ENCODE data around the gene CYTH1.

The CYTH1 gene

DNA sequence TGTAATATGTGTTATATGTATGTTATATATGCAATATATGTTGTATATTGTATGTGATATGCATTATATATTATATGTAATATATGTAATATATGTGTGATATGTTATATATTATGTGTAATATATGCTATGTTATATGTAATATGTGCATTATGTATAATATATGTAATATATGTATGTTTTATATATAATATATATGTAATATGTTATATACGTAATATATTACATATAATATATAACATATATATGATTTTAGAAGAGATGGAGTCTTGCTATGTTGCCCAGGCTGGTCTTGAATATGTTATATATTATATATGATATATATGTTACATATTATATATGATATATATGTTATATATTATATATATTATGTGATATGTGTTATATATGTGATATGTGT, 139.4 kb downstream of the CYTH1 start:
- DNase-seq: no peak

DNA sequence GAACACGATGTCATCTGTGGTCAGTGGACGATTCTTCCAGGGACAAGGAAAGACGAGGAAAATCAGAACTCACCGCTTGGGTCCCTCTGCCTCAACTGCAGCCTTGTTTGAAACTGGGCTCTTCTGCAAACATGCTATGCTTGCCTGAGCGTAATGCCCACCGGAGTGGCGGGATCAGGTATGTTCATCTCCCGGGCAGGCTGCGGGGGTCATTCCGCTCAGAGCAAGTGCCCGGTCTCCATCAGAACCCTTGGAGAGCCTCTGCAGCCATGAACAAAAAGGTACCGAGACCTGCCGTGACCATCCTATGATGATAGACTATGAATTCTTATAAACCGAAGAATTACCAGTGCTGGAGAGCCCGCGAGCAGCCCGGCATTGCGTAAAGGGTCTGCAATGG, 140.4 kb downstream of the CYTH1 start:
- no peak for DNase-seq

DNA sequence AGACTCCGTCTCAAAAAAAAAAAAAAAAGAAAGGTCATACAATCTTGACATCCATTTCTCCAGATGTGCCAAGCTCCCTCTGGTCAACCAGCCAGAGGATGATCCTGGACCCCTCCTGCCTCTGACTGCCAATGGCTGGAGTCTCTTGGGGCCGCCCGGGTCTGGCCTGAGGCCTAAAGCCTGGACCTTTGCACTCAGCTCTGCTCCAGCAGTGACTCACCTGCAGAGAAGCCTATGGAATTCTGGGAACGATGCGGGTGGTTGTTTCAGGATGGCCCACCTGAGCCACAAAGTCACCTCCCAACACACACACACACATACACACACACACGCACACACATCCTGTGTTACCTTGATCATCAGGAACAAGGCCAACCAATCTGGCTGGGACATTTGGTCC, 140.8 kb downstream of the CYTH1 start:
- no peak for DNase-seq

DNA sequence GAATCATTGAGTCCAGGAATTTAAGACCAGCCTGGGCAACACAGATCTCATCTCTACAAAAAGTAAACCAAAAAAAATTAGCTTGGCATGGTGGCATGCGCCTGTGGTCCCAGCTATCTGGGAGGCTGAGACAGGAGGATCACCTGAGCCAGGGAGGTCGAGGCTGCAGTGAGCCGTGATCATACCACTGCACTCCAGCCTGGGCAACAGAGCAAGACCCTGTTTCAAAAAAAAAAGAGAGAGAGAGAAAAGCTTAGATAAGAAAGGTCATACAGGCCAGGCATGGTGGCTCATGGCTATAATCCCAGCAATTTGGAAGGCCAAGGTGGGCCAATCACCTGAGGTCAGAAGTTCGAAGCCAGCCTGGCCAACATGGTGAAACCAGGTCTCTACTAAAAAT, 141.4 kb downstream of the CYTH1 start:
- no peak for DNase-seq

DNA sequence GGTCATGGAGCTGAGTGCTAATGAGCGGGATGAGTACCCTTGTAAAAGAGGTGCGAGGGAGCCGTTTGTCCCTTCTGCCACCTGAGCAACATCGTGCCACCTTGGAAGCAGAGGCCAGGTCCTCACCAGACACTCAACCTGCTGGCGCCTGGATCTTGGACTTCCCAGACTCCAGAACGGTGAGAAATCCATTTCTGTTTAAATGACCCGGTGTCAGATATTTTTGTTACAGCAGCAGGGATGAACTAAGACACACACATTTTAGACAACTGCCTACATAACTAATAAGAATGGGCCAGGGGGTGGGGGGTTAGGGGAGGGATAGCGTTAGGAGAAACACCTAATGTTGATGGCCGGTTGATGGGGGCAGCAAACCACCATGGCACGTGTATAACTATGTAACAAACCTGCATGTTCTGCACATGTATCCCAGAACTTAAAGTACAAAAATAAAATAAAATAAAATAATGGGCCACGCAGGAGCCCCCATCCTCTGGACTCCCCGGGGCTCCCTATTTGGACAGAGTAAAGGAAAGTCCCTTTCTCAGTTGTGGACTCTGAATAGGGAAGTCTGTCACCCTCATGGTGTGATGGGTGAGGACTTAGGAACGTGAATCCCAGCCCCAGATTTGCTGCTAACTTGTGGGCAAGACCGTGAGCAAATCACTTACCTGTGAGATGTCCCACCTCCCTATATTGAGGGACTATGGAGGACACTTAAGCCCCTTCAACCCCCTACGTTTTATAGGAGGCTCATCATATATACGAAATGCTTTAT, 144.2 kb downstream of the CYTH1 start:
- DNase-seq: no peak

DNA sequence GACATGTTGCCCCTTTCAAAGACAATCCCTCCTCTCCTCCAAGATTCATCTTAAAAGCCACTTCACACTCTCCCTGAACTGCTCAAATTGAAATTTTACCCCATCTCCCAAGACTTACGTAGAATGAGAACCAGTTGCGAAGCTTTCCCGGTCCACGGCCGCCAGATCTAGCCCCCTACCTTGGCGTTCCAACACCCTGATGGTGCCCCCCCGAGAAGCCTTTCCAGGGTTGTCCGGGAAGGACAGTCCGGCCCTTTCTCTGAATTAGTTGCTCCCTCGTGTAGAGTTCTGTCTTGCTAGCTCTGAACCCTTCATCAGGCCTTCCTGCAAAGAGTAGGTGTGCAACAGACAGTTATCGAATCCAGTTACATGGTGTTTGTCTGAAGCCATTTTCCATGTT, 144.9 kb downstream of the CYTH1 start:
- DNase-seq: no peak

DNA sequence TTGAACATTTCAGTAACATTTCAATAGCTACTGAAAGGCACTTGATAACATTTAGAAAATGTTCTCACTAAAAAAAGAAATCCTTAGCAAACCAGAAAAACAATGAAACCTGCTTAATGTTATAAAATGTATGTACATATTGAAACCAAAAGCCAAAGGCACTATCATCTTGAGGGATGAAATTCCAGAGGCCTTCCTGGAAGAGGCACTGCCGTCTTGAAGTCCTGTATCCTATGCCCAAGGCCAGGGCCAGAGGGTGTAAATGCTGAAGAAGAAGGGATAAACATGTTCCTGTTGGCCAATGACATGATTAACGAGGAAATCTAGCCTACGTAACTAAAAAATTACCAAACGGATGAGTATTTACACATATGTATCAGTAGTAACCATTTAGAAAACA, 147.9 kb downstream of the CYTH1 start:
- DNase-seq: no peak

DNA sequence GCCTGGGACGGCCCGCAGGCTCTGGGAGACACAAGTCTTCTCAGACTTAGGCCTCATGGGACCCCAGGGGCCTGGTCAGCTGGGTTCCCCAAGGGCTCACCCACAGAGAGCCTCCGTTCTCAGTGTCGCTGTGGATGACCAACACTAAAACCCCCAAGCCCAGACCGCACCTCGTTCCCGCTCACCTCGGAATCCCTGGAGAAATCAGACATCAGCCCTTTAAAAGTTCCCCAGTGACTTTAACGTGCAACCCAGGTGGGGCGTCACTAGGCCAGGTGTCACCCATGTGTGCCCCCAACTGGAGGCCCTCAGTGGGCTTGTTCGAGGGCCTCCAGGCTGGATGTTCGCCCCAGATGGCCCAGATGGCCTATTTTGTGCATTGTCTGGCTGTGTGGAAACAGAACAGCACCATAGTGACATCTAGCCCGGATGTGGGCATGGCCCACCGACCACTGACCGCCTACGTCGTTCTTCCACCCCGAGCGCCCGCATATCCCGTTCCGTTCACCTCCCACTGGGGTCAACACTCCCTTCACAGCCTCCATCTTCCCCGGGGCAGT, 152.6 kb downstream of the CYTH1 start:
- no peak for DNase-seq

DNA sequence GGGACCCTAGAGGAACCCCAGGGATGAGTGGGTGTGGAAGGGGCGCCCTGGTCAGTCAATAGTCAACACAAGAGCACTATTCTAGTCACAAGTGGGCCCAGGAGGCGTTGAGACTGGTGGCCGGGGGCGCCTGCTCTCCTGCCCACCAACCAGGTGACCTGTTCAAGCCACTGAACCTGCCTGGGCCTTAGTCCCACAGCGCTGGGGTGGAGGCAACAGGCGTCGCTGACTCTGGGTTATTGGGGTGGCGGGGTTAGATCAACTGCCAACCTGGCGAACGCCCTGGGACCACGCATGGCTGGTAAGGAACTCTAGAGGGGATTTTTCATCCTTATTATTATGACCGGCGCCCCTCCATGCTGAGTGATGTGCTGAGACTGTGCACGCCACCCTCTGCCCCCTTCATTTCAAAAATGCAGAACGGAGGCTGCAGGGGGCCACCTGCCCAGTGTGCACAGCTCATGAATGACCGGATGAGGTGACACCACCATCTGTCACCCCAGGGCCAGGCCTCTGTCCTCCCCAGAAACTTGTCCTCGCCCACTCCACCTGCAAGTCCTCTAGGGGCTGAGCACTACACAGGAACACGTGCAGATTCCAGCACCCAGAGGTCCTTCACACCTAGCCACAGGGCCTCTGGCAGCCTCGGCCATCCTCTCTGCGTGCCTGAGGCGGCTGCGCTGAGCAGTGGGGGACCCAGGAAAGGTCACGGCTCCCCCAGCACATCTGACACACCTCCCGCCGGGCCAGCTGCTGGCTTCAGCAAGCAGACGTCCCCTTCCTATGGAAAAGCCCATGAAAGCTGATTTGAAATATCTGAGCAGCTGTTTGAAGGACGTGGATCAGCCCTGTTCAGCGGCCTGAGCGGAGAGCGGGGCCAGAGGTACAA, 153.3 kb downstream of the CYTH1 start:
- no peak for DNase-seq

DNA sequence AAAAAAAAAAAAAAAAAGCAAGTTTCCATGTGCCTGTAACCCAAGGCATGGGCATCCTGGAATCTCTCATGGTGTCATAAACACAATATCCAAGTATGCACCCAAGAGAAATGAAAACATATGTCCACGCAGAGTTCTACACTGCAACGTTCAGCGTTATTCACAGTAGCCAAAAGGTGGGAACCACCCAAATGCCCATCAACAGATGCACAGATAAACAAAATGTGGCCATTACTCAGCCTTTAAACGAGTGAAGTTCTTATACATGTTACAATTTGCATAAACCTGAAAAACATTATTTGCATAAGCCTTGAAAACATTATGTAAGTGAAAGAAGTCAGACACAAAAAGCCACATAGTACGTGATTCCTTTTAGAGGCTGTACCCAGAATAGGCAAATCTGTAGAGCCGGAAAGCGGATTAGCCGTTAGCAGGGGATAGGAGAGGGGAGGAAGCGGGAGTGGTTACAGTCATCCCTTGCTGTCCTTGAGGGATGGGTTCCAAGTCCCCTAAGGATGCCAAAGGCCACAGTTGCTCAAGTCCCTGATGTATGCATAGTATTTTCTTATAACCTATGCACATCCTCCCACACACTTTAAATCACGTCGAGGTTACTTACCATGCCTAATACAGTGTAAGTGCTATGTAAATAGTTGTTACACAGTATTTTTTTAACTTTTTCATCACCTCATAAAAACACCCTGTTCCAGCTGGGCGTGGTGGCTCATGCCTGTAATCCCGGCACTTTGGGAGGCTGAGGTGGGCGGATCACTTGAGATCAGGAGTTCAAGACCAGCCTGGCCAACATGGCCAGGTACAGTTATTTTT, 157.5 kb downstream of the CYTH1 start:
- DNase-seq: no peak
